GM06990 (cell line): Measurements from ENCODE around the gene SUGCT.

Source experiments
- DNase-seq: peaks from one replicate; pipeline ENCODE4 v3.0.0-alpha.2; 2011; ENCODE audit not compliant: insufficient read length; ENCODE audit errors: extremely low read depth
- H3K27me3 ChIP-seq: replicated peaks from 2 replicates; pipeline ENCODE4 v1.6.0; 2011; ENCODE audit warnings: low read length; ENCODE audit not compliant: control insufficient read depth, insufficient read depth
- H3K36me3 ChIP-seq: 2 replicates; pipeline ENCODE4 v1.5.1; 2011; ENCODE audit warnings: low read length; ENCODE audit not compliant: control insufficient read depth, insufficient read depth
- H3K4me3 ChIP-seq: replicated peaks from 2 replicates; pipeline ENCODE4 v1.5.1; 2011; ENCODE audit warnings: low read depth, mild to moderate bottlenecking, control low read depth, low read length
- TF ChIP-seq, protein P1 (sequence below): IDR thresholded peaks from 2 replicates; pipeline ENCODE4 v1.5.1; 2011; ENCODE audit warnings: low read length, control low read depth, mild to moderate bottlenecking, inconsistent platforms; ENCODE audit not compliant: insufficient read depth, poor library complexity, severe bottlenecking

The SUGCT gene

DNA sequence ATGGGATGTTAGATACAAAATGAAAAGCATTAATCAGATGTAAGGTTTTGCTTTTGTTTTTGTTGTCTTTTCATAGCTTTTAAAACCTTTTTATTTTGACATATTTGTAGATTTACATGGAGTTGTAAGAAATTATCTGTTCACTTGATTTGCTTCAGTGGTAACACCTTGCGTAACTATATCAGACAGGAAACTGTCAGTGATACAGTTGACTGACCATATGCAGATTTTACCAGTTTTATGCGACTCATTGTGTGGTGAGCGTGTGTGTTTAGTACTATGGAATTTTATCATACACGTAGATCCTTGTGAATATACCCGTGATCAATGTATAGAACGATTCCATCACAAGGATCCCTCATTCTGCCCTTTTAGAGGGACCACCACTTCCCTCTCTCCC, 701.4 kb downstream of the SUGCT start:
- TF ChIP-seq, protein P1, sequence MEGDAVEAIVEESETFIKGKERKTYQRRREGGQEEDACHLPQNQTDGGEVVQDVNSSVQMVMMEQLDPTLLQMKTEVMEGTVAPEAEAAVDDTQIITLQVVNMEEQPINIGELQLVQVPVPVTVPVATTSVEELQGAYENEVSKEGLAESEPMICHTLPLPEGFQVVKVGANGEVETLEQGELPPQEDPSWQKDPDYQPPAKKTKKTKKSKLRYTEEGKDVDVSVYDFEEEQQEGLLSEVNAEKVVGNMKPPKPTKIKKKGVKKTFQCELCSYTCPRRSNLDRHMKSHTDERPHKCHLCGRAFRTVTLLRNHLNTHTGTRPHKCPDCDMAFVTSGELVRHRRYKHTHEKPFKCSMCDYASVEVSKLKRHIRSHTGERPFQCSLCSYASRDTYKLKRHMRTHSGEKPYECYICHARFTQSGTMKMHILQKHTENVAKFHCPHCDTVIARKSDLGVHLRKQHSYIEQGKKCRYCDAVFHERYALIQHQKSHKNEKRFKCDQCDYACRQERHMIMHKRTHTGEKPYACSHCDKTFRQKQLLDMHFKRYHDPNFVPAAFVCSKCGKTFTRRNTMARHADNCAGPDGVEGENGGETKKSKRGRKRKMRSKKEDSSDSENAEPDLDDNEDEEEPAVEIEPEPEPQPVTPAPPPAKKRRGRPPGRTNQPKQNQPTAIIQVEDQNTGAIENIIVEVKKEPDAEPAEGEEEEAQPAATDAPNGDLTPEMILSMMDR = no peak

DNA sequence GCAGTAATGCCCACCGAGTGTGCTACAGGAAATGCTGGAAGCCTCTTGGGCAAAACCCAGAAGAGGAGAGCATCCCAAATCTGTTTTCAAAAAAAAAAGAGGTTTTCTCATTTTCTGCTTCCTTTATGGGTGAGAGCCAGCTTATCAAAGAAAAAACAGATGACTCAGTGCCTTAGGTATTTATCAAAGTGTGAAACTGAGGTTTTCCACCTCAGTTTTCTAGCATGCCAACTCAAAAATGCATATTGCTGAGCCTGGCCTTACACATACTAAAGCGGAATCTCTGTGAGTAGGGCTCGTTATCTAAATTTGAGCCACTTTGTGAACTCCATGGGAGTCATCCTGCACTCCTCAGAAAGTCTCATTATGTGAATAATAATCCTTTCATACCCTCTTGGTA, 705.1 kb downstream of the SUGCT start:
- H3K27me3 ChIP-seq = no peaks in the 10 kb centered on the region
- H3K4me3 ChIP-seq = no peak overlapping the region
- no peak for DNase-seq
- H3K36me3 ChIP-seq = no peaks in the 10 kb centered on the region
- TF ChIP-seq, protein P1 = no peak

More for the DNA sequence above, 701.4 kb downstream of the SUGCT start:
- H3K4me3 ChIP-seq = no peak overlapping the region
- no peaks in the 10 kb centered on the region for H3K36me3 ChIP-seq
- no peak for DNase-seq
- no peaks in the 10 kb centered on the region for H3K27me3 ChIP-seq

DNA sequence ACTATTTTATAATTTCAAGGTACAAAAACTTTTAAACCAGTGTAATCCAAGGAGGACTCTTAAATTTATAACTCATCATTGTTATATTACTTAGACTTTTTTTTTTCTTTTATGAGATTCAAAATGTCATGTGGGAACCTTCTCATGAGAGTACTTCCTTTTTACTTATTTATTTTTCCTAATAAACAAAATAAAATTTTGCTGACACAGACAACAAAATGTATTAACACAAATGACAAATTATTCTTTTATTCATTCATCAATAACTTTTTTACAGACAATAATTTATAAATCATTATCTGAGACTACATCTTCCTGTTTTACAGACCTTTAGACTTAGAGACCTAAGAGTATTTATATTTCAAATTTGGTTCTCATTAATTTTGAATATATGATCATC, 706.2 kb downstream of the SUGCT start:
- Histone ChIP-seq H3K4me3 (no peak overlapping the region), H3K27me3 (no peaks in the 10 kb centered on the region)
- TF ChIP-seq, protein P1 = no peak

DNA sequence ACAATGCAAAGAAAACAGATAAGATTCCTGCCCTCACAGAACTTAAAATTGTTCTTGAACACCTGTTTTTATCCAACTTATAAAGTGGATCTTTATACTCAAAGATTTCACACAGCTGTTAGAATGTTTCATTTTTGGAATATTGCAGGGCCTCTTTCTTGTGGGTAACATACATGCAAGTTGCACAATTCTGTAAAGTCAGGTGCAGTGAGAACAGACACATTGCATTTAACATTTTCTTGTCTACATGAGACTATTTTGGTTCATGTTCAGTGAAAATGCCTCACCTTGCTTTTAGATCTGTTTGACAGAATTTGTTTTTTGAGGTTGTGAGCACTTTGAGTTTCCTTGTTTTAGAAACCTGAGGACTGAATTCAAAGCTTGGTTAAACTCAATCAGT, 707.8 kb downstream of the SUGCT start:
- Histone ChIP-seq H3K27me3 (no peaks in the 10 kb centered on the region), H3K36me3 (no peaks in the 10 kb centered on the region), H3K4me3 (no peak overlapping the region)
- no peak for DNase-seq
- TF ChIP-seq, protein P1 = no peak

More for the DNA sequence above, 706.2 kb downstream of the SUGCT start:
- H3K36me3 ChIP-seq = no peaks in the 10 kb centered on the region
- DNase-seq = no peak

DNA sequence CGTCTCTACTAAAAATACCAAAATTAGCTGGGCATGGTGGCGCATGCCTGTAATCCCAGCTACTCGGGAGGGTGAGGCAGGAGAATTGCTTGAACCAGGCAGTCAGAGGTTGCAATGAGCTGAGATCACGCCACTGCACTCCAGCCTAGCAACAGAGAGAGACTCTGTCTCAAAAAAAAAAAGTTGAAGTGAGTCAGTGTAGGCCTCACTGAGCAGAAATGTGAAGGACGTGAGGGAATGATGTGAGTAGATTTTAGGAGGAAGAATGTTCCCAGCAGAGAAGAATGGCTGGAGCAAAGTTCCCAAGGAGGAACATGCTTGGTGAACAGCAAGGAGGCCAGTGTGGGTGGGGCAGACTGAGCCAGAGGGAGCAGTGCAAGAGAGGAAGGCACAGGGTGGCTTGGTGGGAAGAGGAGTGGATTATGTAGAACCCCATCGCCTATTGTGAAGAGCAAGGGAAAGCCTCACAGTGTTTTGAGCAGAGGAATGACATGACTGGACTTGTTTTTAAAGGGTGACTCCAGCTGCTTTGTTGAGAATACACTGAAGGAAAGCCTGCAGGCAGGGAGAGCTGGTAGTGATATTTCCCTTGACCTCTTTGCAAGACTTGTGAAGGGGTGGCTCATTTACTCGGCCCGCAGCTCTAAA, 708.7 kb downstream of the SUGCT start:
- no peak overlapping the region for H3K4me3 ChIP-seq
- no peak for DNase-seq
- no peaks in the 10 kb centered on the region for H3K36me3 ChIP-seq
- H3K27me3 ChIP-seq = no peaks in the 10 kb centered on the region
- TF ChIP-seq, protein P1 = no peak

DNA sequence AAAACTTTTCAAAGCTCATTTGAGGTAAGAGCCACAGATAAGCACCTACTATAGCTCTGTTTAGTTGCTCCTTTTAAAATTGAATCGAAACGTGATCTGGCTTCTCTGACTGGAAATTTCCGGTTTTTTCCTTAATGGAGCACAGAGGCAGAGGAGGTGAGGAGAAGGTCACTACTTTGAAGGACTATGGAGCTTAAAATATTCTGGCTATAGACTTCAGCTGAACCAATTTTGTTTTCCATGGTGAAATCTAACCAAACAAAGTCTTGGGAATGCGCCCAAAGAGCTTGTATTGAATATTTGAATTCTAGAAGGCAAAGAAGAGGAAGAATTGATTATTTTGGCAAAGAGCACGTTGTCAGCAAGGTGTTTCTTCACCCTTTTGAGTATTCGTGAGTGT, 711.1 kb downstream of the SUGCT start:
- no peak for DNase-seq
- TF ChIP-seq, protein P1 = no peak
- no peaks in the 10 kb centered on the region for H3K36me3 ChIP-seq
- no peaks in the 10 kb centered on the region for H3K27me3 ChIP-seq
- no peak overlapping the region for H3K4me3 ChIP-seq
